GM23338 (cell line): Measurements from ENCODE around the gene USH2A. TPM values are rescaled to one million over a fixed set of nuclear protein-coding genes. Genes with fewer than 3 reads are reported as not detected.

ENCODE experiments used
- ATAC-seq: fragments of 200-7000 bp; cut with Tn5 transposase; 3 replicates; pipeline ENCODE4 v1.9.1; 2020
- DNase-seq: peaks from one replicate; pipeline ENCODE4 v3.0.0-alpha.2; 2015; ENCODE audit warnings: low spot score
- H2AFZ ChIP-seq: fragments of 200-600 bp; sonication (generic); 2 replicates; pipeline ENCODE4 v1.8.0; 2016; ENCODE audit warnings: antibody characterized with exemption, mild to moderate bottlenecking, moderate library complexity
- H3F3A ChIP-seq: fragments of 200-600 bp; sonication (generic); replicated peaks from 2 replicates; pipeline ENCODE4 v1.8.0; 2017; ENCODE audit warnings: antibody characterized with exemption, mixed run types, low read depth
- H3K27ac ChIP-seq: fragments of 200-600 bp; sonication (generic); 2 replicates; pipeline ENCODE4 v1.6.1; 2016; ENCODE audit warnings: low read depth
- H3K27me3 ChIP-seq: fragments of 200-600 bp; sonication (generic); 2 replicates; pipeline ENCODE4 v1.8.0; 2016; ENCODE audit warnings: mild to moderate bottlenecking, mixed run types, moderate library complexity; ENCODE audit not compliant: insufficient read depth
- H3K36me3 ChIP-seq: fragments of 200-600 bp; sonication (generic); 2 replicates; pipeline ENCODE4 v1.8.0; 2016; ENCODE audit warnings: mild to moderate bottlenecking; ENCODE audit not compliant: insufficient read depth
- H3K4me1 ChIP-seq: fragments of 200-600 bp; sonication (generic); 2 replicates; pipeline ENCODE4 v1.8.0; 2016; ENCODE audit warnings: mild to moderate bottlenecking, moderate library complexity; ENCODE audit not compliant: insufficient read depth
- H3K4me2 ChIP-seq: fragments of 200-600 bp; sonication (generic); 2 replicates; pipeline ENCODE4 v1.7.1; 2017; ENCODE audit warnings: mixed run types
- H3K4me3 ChIP-seq: fragments of 200-600 bp; sonication (generic); 2 replicates; pipeline ENCODE4 v1.6.1; 2016; ENCODE audit warnings: mixed run types
- H3K79me2 ChIP-seq: fragments of 200-600 bp; sonication (generic); replicated peaks from 2 replicates; pipeline ENCODE4 v1.8.0; 2017; ENCODE audit warnings: mild to moderate bottlenecking; ENCODE audit not compliant: insufficient read depth
- H3K9me2 ChIP-seq: fragments of 200-600 bp; sonication (generic); 2 replicates; pipeline ENCODE4 v1.8.0; 2017; ENCODE audit not compliant: insufficient read depth
- H4K20me1 ChIP-seq: fragments of 200-600 bp; sonication (generic); replicated peaks from 2 replicates; pipeline ENCODE4 v1.8.0; 2017; ENCODE audit warnings: mild to moderate bottlenecking; ENCODE audit not compliant: insufficient read depth
- H3K27ac Mint-ChIP-seq: 2 replicates; pipeline ENCODE4 v1.8.0; 2020; ENCODE audit warnings: inconsistent platforms, mild to moderate bottlenecking, moderate library complexity, mixed read lengths
- H3K27me3 Mint-ChIP-seq: 3 replicates; pipeline ENCODE4 v1.8.0; 2022; ENCODE audit warnings: low read depth, mild to moderate bottlenecking, moderate library complexity, mixed read lengths, inconsistent platforms; ENCODE audit not compliant: insufficient read depth, poor library complexity
- H3K36me3 Mint-ChIP-seq: 3 replicates; pipeline ENCODE4 v1.8.0; 2021; ENCODE audit warnings: low read depth, mild to moderate bottlenecking, inconsistent platforms, moderate library complexity, mixed read lengths
- H3K4me1 Mint-ChIP-seq: 3 replicates; pipeline ENCODE4 v1.8.0; 2020; ENCODE audit warnings: mild to moderate bottlenecking, inconsistent platforms, mixed read lengths
- H3K4me3 Mint-ChIP-seq: 3 replicates; pipeline ENCODE4 v1.8.0; 2021; ENCODE audit warnings: moderate library complexity, mild to moderate bottlenecking, inconsistent platforms, mixed read lengths
- H3K9me3 Mint-ChIP-seq: 3 replicates; pipeline ENCODE4 v1.8.0; 2020; ENCODE audit warnings: moderate library complexity, mild to moderate bottlenecking, inconsistent platforms, mixed read lengths
- CREB1 ChIP-seq: fragments of 250-450 bp; sonication (Bioruptor Pico); IDR thresholded peaks from 2 replicates; pipeline ENCODE4 v1.5.0; 2020; ENCODE audit warnings: low read depth, mild to moderate bottlenecking, moderate library complexity
- EZH2 ChIP-seq: fragments of 200-600 bp; sonication (generic); IDR thresholded peaks from one replicate; pipeline ENCODE4 v1.8.0; 2017; ENCODE audit warnings: antibody characterized with exemption, mild to moderate bottlenecking, low read depth; ENCODE audit not compliant: unreplicated experiment
- EZH2phosphoT487 ChIP-seq: fragments of 200-600 bp; sonication (generic); IDR thresholded peaks from one replicate; pipeline ENCODE4 v1.8.1; 2018; ENCODE audit warnings: antibody characterized with exemption; ENCODE audit not compliant: unreplicated experiment
- JUNB ChIP-seq: IDR thresholded peaks from one replicate; pipeline ENCODE4 v1.6.1; 2016; ENCODE audit warnings: antibody characterized with exemption; ENCODE audit not compliant: unreplicated experiment
- NANOG ChIP-seq: IDR thresholded peaks from 2 replicates; pipeline ENCODE4 v1.6.1; 2016; ENCODE audit warnings: antibody characterized with exemption, borderline replicate concordance
- POLR2AphosphoS5 ChIP-seq: IDR thresholded peaks from 2 replicates; pipeline ENCODE4 v1.6.1; 2016; ENCODE audit warnings: antibody characterized with exemption, low read depth
- STAT1 ChIP-seq: IDR thresholded peaks from one replicate; pipeline ENCODE4 v1.6.1; 2016; ENCODE audit warnings: antibody characterized with exemption; ENCODE audit not compliant: unreplicated experiment
- ZNF114 ChIP-seq: fragments of 250-450 bp; sonication (Bioruptor Pico); IDR thresholded peaks from 2 replicates; pipeline ENCODE4 v1.5.0; 2020; ENCODE audit warnings: mild to moderate bottlenecking, moderate library complexity
- ZNF331 ChIP-seq: fragments of 250-450 bp; sonication (Bioruptor Pico); IDR thresholded peaks from 2 replicates; pipeline ENCODE4 v1.5.0; 2020; ENCODE audit warnings: low read depth, mild to moderate bottlenecking, moderate library complexity
- polyA plus RNA-seq: library from polyadenylated mRNA; unstranded; fragments of >200 nt; fragmentation: Nextera tagmentation; extraction: Ambion mirVana; gene quantifications from 2 replicates; pipeline ENCODE4 v1.2.1, GENCODE V29; 2016
- total RNA-seq: library from RNA; depleted of rRNA; stranded (reverse); fragments of >200 nt; shearing (Covaris generic); gene quantifications from 2 replicates; pipeline ENCODE4 v1.2.3, GENCODE V29; 2014
- TF ChIP-seq, protein P1 (sequence below): IDR thresholded peaks from 2 replicates; pipeline ENCODE4 v1.6.1; 2016; ENCODE audit warnings: antibody characterized with exemption
- TF ChIP-seq, protein P2 (sequence below), 2 experiments: fragments of 200-600 bp in 1 of 2; sonication (generic) in 1 of 2; conservative IDR thresholded peaks; 2 replicates each; pipeline versions ENCODE4 v1.5.1 to v1.6.1; 2016 to 2017; ENCODE audit warnings: antibody characterized with exemption in 2 of 2, low read depth in 2 of 2, mild to moderate bottlenecking in 2 of 2, moderate library complexity in 1 of 2
- TF ChIP-seq, protein P3 (sequence below): fragments of 250-450 bp; sonication (Bioruptor Pico); IDR thresholded peaks from 2 replicates; pipeline ENCODE4 v1.5.0; 2020; ENCODE audit warnings: mild to moderate bottlenecking, moderate library complexity
- TF ChIP-seq, protein P4 (sequence below): IDR thresholded peaks from one replicate; pipeline ENCODE4 v1.6.1; 2018; ENCODE audit warnings: antibody characterized with exemption; ENCODE audit not compliant: unreplicated experiment

Gene USH2A
- total and polyA plus RNA-seq, 2 experiments from 2014 or later = 0.03 TPM

DNA sequence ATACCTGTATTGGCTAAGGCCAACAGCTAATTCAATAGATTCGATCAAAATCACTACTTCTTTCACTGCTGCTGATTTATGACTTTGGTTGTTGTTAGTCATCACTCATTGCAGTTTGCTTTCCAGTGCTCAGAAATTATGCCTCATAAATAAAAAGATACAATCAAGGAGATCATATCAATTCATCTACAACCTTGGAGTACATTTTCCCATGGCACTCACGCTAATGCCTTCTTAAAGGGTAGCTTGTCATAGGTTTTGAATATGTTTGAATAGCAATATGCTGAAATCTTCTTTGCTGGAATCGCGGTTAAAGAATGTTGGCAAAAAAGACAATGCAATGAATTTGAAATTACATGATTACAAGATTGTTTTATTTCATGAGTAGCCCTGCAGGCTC, 766.2 kb downstream of the USH2A start:
- H3K79me2 ChIP-seq = no peaks in the 10 kb centered on the region
- H3F3A ChIP-seq = no peaks in the 10 kb centered on the region
- H3K9me3 Mint-ChIP-seq = no peaks in the 10 kb centered on the region
- no peaks in the 10 kb centered on the region for H3K36me3 ChIP-seq
- H3K36me3 Mint-ChIP-seq = no peaks in the 10 kb centered on the region
- H3K4me1 ChIP-seq = peaks cover 19% of the 10 kb centered on the region
- DNase-seq (no peak), ATAC-seq (no peak)
- H3K4me2 ChIP-seq = no peak overlapping the region
- H3K4me3 Mint-ChIP-seq = no peak overlapping the region
- no peak overlapping the region for H3K27ac Mint-ChIP-seq
- no peaks in the 10 kb centered on the region for H4K20me1 ChIP-seq
- no peak overlapping the region for H2AFZ ChIP-seq
- H3K27ac ChIP-seq = no peak overlapping the region
- H3K4me3 ChIP-seq = no peak overlapping the region
- peaks cover 2% of the 10 kb centered on the region for H3K27me3 Mint-ChIP-seq
- no peaks in the 10 kb centered on the region for H3K27me3 ChIP-seq
- H3K4me1 Mint-ChIP-seq = peaks cover 23% of the 10 kb centered on the region
- peaks cover 5% of the 10 kb centered on the region for H3K9me2 ChIP-seq
- TF ChIP-seq, protein P1, sequence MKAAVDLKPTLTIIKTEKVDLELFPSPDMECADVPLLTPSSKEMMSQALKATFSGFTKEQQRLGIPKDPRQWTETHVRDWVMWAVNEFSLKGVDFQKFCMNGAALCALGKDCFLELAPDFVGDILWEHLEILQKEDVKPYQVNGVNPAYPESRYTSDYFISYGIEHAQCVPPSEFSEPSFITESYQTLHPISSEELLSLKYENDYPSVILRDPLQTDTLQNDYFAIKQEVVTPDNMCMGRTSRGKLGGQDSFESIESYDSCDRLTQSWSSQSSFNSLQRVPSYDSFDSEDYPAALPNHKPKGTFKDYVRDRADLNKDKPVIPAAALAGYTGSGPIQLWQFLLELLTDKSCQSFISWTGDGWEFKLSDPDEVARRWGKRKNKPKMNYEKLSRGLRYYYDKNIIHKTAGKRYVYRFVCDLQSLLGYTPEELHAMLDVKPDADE = no peak
- TF ChIP-seq EZH2phosphoT487 (no peak), ZNF331 (CRISPR knock-in tag) (no peak), CREB1 (CRISPR knock-in tag) (no peak), ZNF114 (CRISPR knock-in tag) (no peak), EZH2 (no peak), JUNB (no peak), POLR2AphosphoS5 (no peak), STAT1 (no peak), NANOG (no peak)
- TF ChIP-seq, protein P2, sequence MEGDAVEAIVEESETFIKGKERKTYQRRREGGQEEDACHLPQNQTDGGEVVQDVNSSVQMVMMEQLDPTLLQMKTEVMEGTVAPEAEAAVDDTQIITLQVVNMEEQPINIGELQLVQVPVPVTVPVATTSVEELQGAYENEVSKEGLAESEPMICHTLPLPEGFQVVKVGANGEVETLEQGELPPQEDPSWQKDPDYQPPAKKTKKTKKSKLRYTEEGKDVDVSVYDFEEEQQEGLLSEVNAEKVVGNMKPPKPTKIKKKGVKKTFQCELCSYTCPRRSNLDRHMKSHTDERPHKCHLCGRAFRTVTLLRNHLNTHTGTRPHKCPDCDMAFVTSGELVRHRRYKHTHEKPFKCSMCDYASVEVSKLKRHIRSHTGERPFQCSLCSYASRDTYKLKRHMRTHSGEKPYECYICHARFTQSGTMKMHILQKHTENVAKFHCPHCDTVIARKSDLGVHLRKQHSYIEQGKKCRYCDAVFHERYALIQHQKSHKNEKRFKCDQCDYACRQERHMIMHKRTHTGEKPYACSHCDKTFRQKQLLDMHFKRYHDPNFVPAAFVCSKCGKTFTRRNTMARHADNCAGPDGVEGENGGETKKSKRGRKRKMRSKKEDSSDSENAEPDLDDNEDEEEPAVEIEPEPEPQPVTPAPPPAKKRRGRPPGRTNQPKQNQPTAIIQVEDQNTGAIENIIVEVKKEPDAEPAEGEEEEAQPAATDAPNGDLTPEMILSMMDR (conservative IDR thresholded peaks at IDR 0.05; ENCODE audit: low read depth in 2 of 2) = no peak
- TF ChIP-seq, protein P3, sequence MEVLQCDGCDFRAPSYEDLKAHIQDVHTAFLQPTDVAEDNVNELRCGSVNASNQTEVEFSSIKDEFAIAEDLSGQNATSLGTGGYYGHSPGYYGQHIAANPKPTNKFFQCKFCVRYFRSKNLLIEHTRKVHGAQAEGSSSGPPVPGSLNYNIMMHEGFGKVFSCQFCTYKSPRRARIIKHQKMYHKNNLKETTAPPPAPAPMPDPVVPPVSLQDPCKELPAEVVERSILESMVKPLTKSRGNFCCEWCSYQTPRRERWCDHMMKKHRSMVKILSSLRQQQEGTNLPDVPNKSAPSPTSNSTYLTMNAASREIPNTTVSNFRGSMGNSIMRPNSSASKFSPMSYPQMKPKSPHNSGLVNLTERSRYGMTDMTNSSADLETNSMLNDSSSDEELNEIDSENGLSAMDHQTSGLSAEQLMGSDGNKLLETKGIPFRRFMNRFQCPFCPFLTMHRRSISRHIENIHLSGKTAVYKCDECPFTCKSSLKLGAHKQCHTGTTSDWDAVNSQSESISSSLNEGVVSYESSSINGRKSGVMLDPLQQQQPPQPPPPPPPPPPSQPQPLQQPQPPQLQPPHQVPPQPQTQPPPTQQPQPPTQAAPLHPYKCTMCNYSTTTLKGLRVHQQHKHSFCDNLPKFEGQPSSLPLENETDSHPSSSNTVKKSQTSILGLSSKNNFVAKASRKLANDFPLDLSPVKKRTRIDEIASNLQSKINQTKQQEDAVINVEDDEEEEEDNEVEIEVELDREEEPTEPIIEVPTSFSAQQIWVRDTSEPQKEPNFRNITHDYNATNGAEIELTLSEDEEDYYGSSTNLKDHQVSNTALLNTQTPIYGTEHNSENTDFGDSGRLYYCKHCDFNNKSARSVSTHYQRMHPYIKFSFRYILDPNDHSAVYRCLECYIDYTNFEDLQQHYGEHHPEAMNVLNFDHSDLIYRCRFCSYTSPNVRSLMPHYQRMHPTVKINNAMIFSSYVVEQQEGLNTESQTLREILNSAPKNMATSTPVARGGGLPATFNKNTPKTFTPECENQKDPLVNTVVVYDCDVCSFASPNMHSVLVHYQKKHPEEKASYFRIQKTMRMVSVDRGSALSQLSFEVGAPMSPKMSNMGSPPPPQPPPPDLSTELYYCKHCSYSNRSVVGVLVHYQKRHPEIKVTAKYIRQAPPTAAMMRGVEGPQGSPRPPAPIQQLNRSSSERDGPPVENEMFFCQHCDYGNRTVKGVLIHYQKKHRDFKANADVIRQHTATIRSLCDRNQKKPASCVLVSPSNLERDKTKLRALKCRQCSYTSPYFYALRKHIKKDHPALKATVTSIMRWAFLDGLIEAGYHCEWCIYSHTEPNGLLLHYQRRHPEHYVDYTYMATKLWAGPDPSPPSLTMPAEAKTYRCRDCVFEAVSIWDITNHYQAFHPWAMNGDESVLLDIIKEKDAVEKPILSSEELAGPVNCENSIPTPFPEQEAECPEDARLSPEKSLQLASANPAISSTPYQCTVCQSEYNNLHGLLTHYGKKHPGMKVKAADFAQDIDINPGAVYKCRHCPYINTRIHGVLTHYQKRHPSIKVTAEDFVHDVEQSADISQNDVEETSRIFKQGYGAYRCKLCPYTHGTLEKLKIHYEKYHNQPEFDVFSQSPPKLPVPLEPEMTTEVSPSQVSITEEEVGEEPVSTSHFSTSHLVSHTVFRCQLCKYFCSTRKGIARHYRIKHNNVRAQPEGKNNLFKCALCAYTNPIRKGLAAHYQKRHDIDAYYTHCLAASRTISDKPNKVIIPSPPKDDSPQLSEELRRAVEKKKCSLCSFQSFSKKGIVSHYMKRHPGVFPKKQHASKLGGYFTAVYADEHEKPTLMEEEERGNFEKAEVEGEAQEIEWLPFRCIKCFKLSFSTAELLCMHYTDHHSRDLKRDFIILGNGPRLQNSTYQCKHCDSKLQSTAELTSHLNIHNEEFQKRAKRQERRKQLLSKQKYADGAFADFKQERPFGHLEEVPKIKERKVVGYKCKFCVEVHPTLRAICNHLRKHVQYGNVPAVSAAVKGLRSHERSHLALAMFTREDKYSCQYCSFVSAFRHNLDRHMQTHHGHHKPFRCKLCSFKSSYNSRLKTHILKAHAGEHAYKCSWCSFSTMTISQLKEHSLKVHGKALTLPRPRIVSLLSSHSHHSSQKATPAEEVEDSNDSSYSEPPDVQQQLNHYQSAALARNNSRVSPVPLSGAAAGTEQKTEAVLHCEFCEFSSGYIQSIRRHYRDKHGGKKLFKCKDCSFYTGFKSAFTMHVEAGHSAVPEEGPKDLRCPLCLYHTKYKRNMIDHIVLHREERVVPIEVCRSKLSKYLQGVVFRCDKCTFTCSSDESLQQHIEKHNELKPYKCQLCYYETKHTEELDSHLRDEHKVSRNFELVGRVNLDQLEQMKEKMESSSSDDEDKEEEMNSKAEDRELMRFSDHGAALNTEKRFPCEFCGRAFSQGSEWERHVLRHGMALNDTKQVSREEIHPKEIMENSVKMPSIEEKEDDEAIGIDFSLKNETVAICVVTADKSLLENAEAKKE (CRISPR knock-in tag) = no peak
- TF ChIP-seq, protein P4, sequence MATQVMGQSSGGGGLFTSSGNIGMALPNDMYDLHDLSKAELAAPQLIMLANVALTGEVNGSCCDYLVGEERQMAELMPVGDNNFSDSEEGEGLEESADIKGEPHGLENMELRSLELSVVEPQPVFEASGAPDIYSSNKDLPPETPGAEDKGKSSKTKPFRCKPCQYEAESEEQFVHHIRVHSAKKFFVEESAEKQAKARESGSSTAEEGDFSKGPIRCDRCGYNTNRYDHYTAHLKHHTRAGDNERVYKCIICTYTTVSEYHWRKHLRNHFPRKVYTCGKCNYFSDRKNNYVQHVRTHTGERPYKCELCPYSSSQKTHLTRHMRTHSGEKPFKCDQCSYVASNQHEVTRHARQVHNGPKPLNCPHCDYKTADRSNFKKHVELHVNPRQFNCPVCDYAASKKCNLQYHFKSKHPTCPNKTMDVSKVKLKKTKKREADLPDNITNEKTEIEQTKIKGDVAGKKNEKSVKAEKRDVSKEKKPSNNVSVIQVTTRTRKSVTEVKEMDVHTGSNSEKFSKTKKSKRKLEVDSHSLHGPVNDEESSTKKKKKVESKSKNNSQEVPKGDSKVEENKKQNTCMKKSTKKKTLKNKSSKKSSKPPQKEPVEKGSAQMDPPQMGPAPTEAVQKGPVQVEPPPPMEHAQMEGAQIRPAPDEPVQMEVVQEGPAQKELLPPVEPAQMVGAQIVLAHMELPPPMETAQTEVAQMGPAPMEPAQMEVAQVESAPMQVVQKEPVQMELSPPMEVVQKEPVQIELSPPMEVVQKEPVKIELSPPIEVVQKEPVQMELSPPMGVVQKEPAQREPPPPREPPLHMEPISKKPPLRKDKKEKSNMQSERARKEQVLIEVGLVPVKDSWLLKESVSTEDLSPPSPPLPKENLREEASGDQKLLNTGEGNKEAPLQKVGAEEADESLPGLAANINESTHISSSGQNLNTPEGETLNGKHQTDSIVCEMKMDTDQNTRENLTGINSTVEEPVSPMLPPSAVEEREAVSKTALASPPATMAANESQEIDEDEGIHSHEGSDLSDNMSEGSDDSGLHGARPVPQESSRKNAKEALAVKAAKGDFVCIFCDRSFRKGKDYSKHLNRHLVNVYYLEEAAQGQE = no peak
